GM12801 (cell line): ENCODE data around the gene HAGHL.

Source experiments
- CTCF ChIP-seq: IDR thresholded peaks from one replicate; pipeline ENCODE4 v1.5.1; 2011; ENCODE audit warnings: control low read depth; ENCODE audit not compliant: insufficient read length; ENCODE audit errors: extremely low read depth

Gene HAGHL

GRCh38 chr16:726438-727290 is at the start of gene HAGHL, which contains the start of gene CCDC78:
Gene HAGHL (plus strand): TSS chr16:727106. CDS start chr16:727510, 404 bp downstream.
Gene CCDC78 (minus strand): TSS chr16:726443. CDS start chr16:726367, 76 bp downstream.
- TF ChIP-seq CTCF, result no peak

- no peak for TF ChIP-seq CTCF
Observed at GRCh38 chr16:677316-678190, 49.4 kb upstream of the HAGHL start.

GRCh38 chr16:678209-678857 is 48.6 kb upstream of the HAGHL start:
- no peak for TF ChIP-seq CTCF

- no peak for TF ChIP-seq CTCF
Observed at GRCh38 chr16:678858-679813, 47.8 kb upstream of the HAGHL start.

GRCh38 chr16:679814-680624 is 46.9 kb upstream of the HAGHL start, which contains the start of gene STUB1:
Gene STUB1 (plus strand): TSS chr16:680410. CDS start chr16:680526, 116 bp downstream.
- TF ChIP-seq CTCF, result no peak

GRCh38 chr16:680625-680945 is 46.3 kb upstream of the HAGHL start:
- no peak for TF ChIP-seq CTCF
